A673 (cell line): ENCODE measurements around the gene GAB2. TPM values are rescaled to one million over a fixed set of nuclear protein-coding genes. Genes with fewer than 3 reads are reported as not detected.

Experiments used
- BruUV-seq: library from RNA; stranded (reverse); fragments of 400-500 nt; replicated peaks from 2 replicates; lab custom pipeline; 2021; lab: Mats Ljungman, UMichigan
- CTCF ChIA-PET: fragments of 300-600 bp; sonication (Branson Sonifier 250); formaldehyde crosslinking; loops from one replicate; lab custom pipeline; 2022; ENCODE audit warnings: antibody characterized with exemption; lab: Charles Lee
- POLR2A ChIA-PET: fragments of 300-600 bp; sonication (Branson Sonifier 250); formaldehyde crosslinking; loops from one replicate; lab custom pipeline; 2022; ENCODE audit warnings: antibody characterized with exemption; ENCODE audit not compliant: low non-redundant PET; lab: Charles Lee
- DNase-seq: peaks from one replicate; pipeline ENCODE4 v3.0.0-alpha.2; 2015; ENCODE audit warnings: low spot score
- H3K27ac ChIP-seq: fragments of 200-600 bp; sonication (generic); 2 replicates; pipeline ENCODE4 v1.5.1; 2016; ENCODE audit warnings: mixed run types, low read depth, mild to moderate bottlenecking, mixed read lengths, antibody characterized with exemption, low read length; ENCODE audit not compliant: poor library complexity, severe bottlenecking
- H3K27me3 ChIP-seq: fragments of 200-600 bp; sonication (generic); replicated peaks from 2 replicates; pipeline ENCODE4 v1.6.1; 2017; ENCODE audit warnings: mixed run types, low read depth, mild to moderate bottlenecking, mixed read lengths, antibody characterized with exemption, low read length; ENCODE audit not compliant: insufficient read depth, poor library complexity
- H3K36me3 ChIP-seq: fragments of 200-600 bp; sonication (generic); 2 replicates; pipeline ENCODE4 v1.6.1; 2016; ENCODE audit warnings: mixed run types, mild to moderate bottlenecking, mixed read lengths, antibody characterized with exemption, low read length; ENCODE audit not compliant: insufficient read depth, poor library complexity, severe bottlenecking
- H3K4me1 ChIP-seq: fragments of 200-600 bp; sonication (generic); 2 replicates; pipeline ENCODE4 v1.6.1; 2017; ENCODE audit warnings: mixed run types, mild to moderate bottlenecking, mixed read lengths, antibody characterized with exemption, low read length; ENCODE audit not compliant: insufficient read depth, poor library complexity, severe bottlenecking
- H3K4me3 ChIP-seq: fragments of 200-600 bp; sonication (generic); 2 replicates; pipeline ENCODE4 v1.5.1; 2016; ENCODE audit warnings: low read depth, mixed run types, mild to moderate bottlenecking, mixed read lengths, low read length; ENCODE audit not compliant: poor library complexity, severe bottlenecking
- H3K9me3 ChIP-seq: fragments of 200-600 bp; sonication (generic); 2 replicates; pipeline ENCODE4 v1.6.1; 2016; ENCODE audit warnings: mixed run types, low read depth, mild to moderate bottlenecking, mixed read lengths, antibody characterized with exemption, low read length; ENCODE audit not compliant: poor library complexity, severe bottlenecking
- EZH2 ChIP-seq: fragments of 200-600 bp; sonication (generic); IDR thresholded peaks from 2 replicates; pipeline ENCODE4 v1.6.1; 2017; ENCODE audit warnings: borderline replicate concordance, low read depth, mild to moderate bottlenecking, mixed read lengths, antibody characterized with exemption, low read length; ENCODE audit not compliant: poor library complexity, severe bottlenecking
- intact Hi-C: fragments of 100-400 bp; cut with micrococcal nuclease; formaldehyde crosslinking; loops from one replicate; pipeline ENCODE4 v1.10.0; 2022; ENCODE audit not compliant: unreplicated experiment
- total RNA-seq: library from RNA; stranded (reverse); gene quantifications from 2 replicates; pipeline ENCODE4 v1.2.3, GENCODE V29; 2021
- TF ChIP-seq, protein P1 (sequence below): fragments of 300-800, 200-600 bp; sonication (generic); conservative IDR thresholded peaks from 2 replicates; pipeline ENCODE4 v1.5.1; 2017; ENCODE audit warnings: low read depth, mild to moderate bottlenecking, antibody characterized with exemption, low read length, moderate library complexity, mixed read lengths

Gene GAB2
- total RNA-seq, 1 experiment from 2014 or later: 21.5 TPM

DNA sequence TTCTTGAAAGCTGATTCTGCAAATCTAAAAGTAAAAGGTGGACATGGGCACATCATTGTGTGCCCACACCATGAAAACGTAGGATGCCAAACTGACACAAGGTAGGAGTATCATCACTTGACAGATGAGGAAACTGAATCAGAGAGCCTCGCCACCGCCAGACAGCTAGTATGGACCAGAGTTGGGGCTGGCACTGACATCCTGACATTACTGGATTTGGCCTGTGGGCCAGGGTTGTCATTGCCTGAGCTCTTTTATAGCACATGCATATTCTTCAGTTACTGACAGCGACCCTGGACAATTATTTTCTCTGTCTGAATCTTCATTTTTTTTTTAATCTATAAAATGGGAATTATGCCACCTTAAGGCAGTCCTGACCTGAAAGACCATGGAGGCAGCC lies 212.4 kb downstream of the GAB2 start:
- CTCF ChIA-PET: no interaction called here
- Histone ChIP-seq H3K27ac (no peak overlapping the region), H3K4me1 (no peaks in the 10 kb centered on the region), H3K36me3 (no peaks in the 10 kb centered on the region), H3K4me3 (no peak overlapping the region), H3K9me3 (no peaks in the 10 kb centered on the region), H3K27me3 (no peaks in the 10 kb centered on the region)
- intact Hi-C loops: no loop called here
- no TSS peak for BruUV-seq
- TF ChIP-seq EZH2: no peak
- TF ChIP-seq, protein P1, sequence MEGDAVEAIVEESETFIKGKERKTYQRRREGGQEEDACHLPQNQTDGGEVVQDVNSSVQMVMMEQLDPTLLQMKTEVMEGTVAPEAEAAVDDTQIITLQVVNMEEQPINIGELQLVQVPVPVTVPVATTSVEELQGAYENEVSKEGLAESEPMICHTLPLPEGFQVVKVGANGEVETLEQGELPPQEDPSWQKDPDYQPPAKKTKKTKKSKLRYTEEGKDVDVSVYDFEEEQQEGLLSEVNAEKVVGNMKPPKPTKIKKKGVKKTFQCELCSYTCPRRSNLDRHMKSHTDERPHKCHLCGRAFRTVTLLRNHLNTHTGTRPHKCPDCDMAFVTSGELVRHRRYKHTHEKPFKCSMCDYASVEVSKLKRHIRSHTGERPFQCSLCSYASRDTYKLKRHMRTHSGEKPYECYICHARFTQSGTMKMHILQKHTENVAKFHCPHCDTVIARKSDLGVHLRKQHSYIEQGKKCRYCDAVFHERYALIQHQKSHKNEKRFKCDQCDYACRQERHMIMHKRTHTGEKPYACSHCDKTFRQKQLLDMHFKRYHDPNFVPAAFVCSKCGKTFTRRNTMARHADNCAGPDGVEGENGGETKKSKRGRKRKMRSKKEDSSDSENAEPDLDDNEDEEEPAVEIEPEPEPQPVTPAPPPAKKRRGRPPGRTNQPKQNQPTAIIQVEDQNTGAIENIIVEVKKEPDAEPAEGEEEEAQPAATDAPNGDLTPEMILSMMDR: no peak
- DNase-seq: no peak
- POLR2A ChIA-PET: no interaction called here

DNA sequence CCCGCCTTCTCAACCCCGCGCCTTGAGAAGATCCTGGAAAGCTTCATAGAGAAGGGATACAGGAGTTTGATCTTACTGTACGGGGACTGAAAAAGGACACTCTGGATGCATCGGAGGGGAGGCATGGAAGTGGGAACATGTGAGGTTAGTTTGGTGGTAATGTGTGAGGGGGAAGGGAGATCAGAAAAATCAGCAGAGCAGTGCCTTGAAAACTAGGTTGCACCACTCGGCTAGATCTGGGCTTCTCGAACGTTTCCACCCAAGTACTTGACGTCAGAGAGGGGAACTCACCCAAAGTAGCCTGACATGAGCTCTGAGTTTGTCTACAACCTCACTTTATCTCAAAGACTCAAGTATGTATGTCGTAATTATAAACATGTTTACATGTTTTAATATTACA lies 214.4 kb downstream of the GAB2 start:
- Histone ChIP-seq H3K27ac (no peak overlapping the region), H3K4me1 (no peaks in the 10 kb centered on the region), H3K4me3 (no peak overlapping the region), H3K27me3 (no peaks in the 10 kb centered on the region), H3K36me3 (no peaks in the 10 kb centered on the region), H3K9me3 (no peaks in the 10 kb centered on the region)
- ChIA-PET CTCF (interaction anchor here (0.6 kb wide), 1 partner anchor 10 kb away, joined by 5 read pairs; no protein-coding TSS in a partner anchor), POLR2A (no interaction called here)
- DNase-seq: no peak
- intact Hi-C loops: no loop called here
- BruUV-seq: no TSS peak
- TF ChIP-seq, protein P1: no peak
- TF ChIP-seq EZH2: no peak

DNA sequence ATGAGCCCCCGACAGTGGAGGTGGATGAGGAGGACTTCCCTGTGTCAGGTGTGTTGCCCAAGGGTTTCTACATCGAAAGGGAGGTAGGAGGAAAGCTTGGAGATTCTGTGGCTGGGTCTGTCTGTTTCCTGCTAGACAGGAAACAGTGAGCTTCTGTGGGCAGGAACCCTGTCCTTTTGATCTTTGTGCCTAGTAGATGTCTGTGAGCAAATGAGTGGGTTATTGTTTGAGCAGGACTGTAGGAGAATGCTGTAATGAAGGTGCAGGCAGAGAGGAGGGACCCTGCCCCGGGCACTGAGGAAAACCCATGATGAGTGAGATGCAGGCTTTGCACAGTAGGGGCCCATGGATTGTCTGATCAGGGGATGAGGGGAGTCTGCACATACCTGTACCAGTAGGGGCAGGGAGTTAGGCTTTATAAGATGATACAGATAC lies 214.9 kb downstream of the GAB2 start:
- H3K9me3 ChIP-seq: no peaks in the 10 kb centered on the region
- BruUV-seq: no TSS peak
- DNase-seq: no peak
- CTCF ChIA-PET: no interaction called here
- no peak overlapping the region for H3K27ac ChIP-seq
- no peak overlapping the region for H3K4me3 ChIP-seq
- no peaks in the 10 kb centered on the region for H3K36me3 ChIP-seq
- intact Hi-C loops: no loop called here
- no peaks in the 10 kb centered on the region for H3K4me1 ChIP-seq
- POLR2A ChIA-PET: no interaction called here
- H3K27me3 ChIP-seq: no peaks in the 10 kb centered on the region
- TF ChIP-seq, protein P1: no peak
